WTC11 (cell line): ENCODE data around the gene GALNT9.

Source experiments
- CTCF ChIP-seq: fragments of 200-600 bp; IDR thresholded peaks from 2 replicates; pipeline ENCODE4 v1.8.0; 2022; ENCODE audit warnings: antibody characterized with exemption
- ELF4 ChIP-seq: sonication (generic); formaldehyde crosslinking; IDR thresholded peaks from 2 replicates; pipeline ENCODE4 v1.8.1; 2022; ENCODE audit warnings: low read depth, mild to moderate bottlenecking, moderate library complexity, missing genetic modification reagents
- FOXP4 ChIP-seq: sonication (generic); formaldehyde crosslinking; IDR thresholded peaks from 2 replicates; pipeline ENCODE4 v1.8.0; 2022; ENCODE audit warnings: mild to moderate bottlenecking, missing genetic modification reagents
- KAT7 ChIP-seq: sonication (generic); formaldehyde crosslinking; IDR thresholded peaks from 2 replicates; pipeline ENCODE4 v1.8.1; 2023; ENCODE audit warnings: missing genetic modification reagents, mild to moderate bottlenecking, borderline replicate concordance
- PREB ChIP-seq: sonication (generic); formaldehyde crosslinking; IDR thresholded peaks from 2 replicates; pipeline ENCODE4 v1.8.1; 2022; ENCODE audit warnings: mild to moderate bottlenecking, missing genetic modification reagents, moderate library complexity, borderline replicate concordance
- SP1 ChIP-seq: sonication (generic); formaldehyde crosslinking; conservative IDR thresholded peaks from 2 replicates; pipeline ENCODE4 v1.8.1; 2022; ENCODE audit warnings: missing genetic modification reagents
- TP53 ChIP-seq: sonication (generic); formaldehyde crosslinking; IDR thresholded peaks from 2 replicates; pipeline ENCODE4 v1.8.1; 2023; ENCODE audit warnings: mild to moderate bottlenecking, missing genetic modification reagents
- ZNF138 ChIP-seq: sonication (generic); formaldehyde crosslinking; conservative IDR thresholded peaks from 2 replicates; pipeline ENCODE4 v1.8.1; 2022; ENCODE audit warnings: mild to moderate bottlenecking, moderate library complexity, missing genetic modification reagents
- ZNF263 ChIP-seq: sonication (generic); formaldehyde crosslinking; IDR thresholded peaks from 2 replicates; pipeline ENCODE4 v1.8.1; 2022; ENCODE audit warnings: low read depth, mild to moderate bottlenecking, moderate library complexity, missing genetic modification reagents

GRCh38 chr12:132363661-132364347 lies 34.4 kb upstream of the GALNT9 start:
- no peak for TF ChIP-seq CTCF
- TF ChIP-seq TP53 (CRISPR knock-in tag), result no peak
- no peak for TF ChIP-seq KAT7 (CRISPR knock-in tag)
- TF ChIP-seq SP1, result no peak
- TF ChIP-seq ZNF138 (CRISPR knock-in tag), result no peak
- no peak for TF ChIP-seq ELF4 (CRISPR knock-in tag)
- TF ChIP-seq FOXP4 (CRISPR knock-in tag), result no peak
- no peak for TF ChIP-seq ZNF263 (CRISPR knock-in tag)
- no peak for TF ChIP-seq PREB
